SK-N-SH (cell line): ENCODE measurements around the gene MAPKAPK5. TPM values are rescaled to one million over a fixed set of nuclear protein-coding genes. Genes with fewer than 3 reads are reported as not detected.
"Not testable (repeated sequence)": the region's sequence is repeated elsewhere in the genome, so short reads cannot be mapped to it uniquely, and the experiment has no call there.

Experiments used
- CTCF ChIA-PET: fragments of 300-600, 350-600 bp; formaldehyde crosslinking; extraction: SDS; loops from one replicate; lab custom pipeline; 2021; lab: Yijun Ruan, JAX
- POLR2A ChIA-PET: fragments of 350-600 bp; sonication (Branson Sonifier 250); formaldehyde crosslinking; extraction: SDS; loops from one replicate; lab custom pipeline; 2020; ENCODE audit warnings: antibody characterized with exemption, inconsistent platforms; lab: Yijun Ruan, JAX
- DNase-seq: peaks from one replicate; pipeline ENCODE4 v3.0.0; 2012
- H2AFZ ChIP-seq: fragments of 200-600 bp; sonication (generic); 2 replicates; pipeline ENCODE4 v1.8.1; 2016; ENCODE audit warnings: antibody characterized with exemption, mild to moderate bottlenecking, low read depth
- H3F3A ChIP-seq: fragments of 200-600 bp; sonication (generic); replicated peaks from 2 replicates; pipeline ENCODE3; 2016; ENCODE audit warnings: antibody characterized with exemption, mild to moderate bottlenecking; ENCODE audit not compliant: insufficient read depth
- H3K27ac ChIP-seq, 2 experiments: fragments of 200-500 bp in 1 of 2; fragments of 200-600 bp in 1 of 2; sonication (Bioruptor generic) in 1 of 2; sonication (generic), shearing (Covaris generic) in 1 of 2; 2 replicates each; pipeline versions ENCODE4 v1.5.1 to v1.6.1; 2014 to 2016; ENCODE audit warnings: low read depth in 2 of 2, inconsistent platforms in 1 of 2, low read length in 1 of 2, mild to moderate bottlenecking in 1 of 2, mixed read lengths in 1 of 2
- H3K27me3 ChIP-seq: fragments of 200-600 bp; sonication (generic), shearing (Covaris generic); 2 replicates; pipeline ENCODE4 v1.6.1; 2016; ENCODE audit warnings: mixed run types; ENCODE audit not compliant: insufficient read depth
- H3K36me3 ChIP-seq, 2 experiments: fragments of 200-500 bp in 1 of 2; fragments of 200-600 bp in 1 of 2; sonication (Bioruptor generic) in 1 of 2; sonication (generic) in 1 of 2; replicated peaks in 1 of 2; 2 replicates each; pipeline versions ENCODE3 to v1.5.1; 2014 to 2016; ENCODE audit warnings: low read length in 1 of 2, mild to moderate bottlenecking in 1 of 2; ENCODE audit not compliant: insufficient read depth in 2 of 2, control insufficient read depth in 1 of 2
- H3K4me1 ChIP-seq, 2 experiments: fragments of 200-500 bp in 1 of 2; fragments of 200-600 bp in 1 of 2; sonication (Bioruptor generic) in 1 of 2; sonication (generic), shearing (Covaris generic) in 1 of 2; 2 replicates each; pipeline versions ENCODE4 v1.5.1 to v1.6.1; 2014 to 2016; ENCODE audit warnings: low read depth in 1 of 2, low read length in 1 of 2, mixed run types in 1 of 2; ENCODE audit not compliant: insufficient read depth in 2 of 2, control insufficient read depth in 1 of 2
- H3K4me2 ChIP-seq: fragments of 200-600 bp; sonication (generic), shearing (Covaris generic); 2 replicates; pipeline ENCODE4 v1.6.1; 2017; ENCODE audit warnings: mixed run types
- H3K4me3 ChIP-seq, 2 experiments: fragments of 200-500 bp in 1 of 2; fragments of 200-600 bp in 1 of 2; sonication (Bioruptor generic) in 1 of 2; sonication (generic), shearing (Covaris generic) in 1 of 2; 2 replicates each; pipeline versions ENCODE4 v1.5.1 to v1.8.1; 2014 to 2016; ENCODE audit warnings: low read depth in 2 of 2, inconsistent platforms in 1 of 2, low read length in 1 of 2, mild to moderate bottlenecking in 1 of 2, mixed read lengths in 1 of 2, moderate library complexity in 1 of 2
- H3K79me2 ChIP-seq: fragments of 200-600 bp; sonication (generic); 2 replicates; pipeline ENCODE4 v1.8.1; 2017; ENCODE audit warnings: mild to moderate bottlenecking; ENCODE audit not compliant: insufficient read depth
- H3K9ac ChIP-seq: fragments of 200-600 bp; sonication (generic); 2 replicates; pipeline ENCODE4 v1.6.1; 2017; ENCODE audit warnings: mixed run types
- H3K9me2 ChIP-seq: fragments of 200-600 bp; sonication (generic); 2 replicates; pipeline ENCODE4 v1.6.1; 2017; ENCODE audit warnings: mixed run types
- H3K9me3 ChIP-seq: fragments of 200-600 bp; sonication (generic); 2 replicates; pipeline ENCODE4 v1.6.1; 2017; ENCODE audit warnings: mixed run types, mild to moderate bottlenecking, moderate library complexity
- H4K20me1 ChIP-seq: fragments of 200-600 bp; sonication (generic); 2 replicates; pipeline ENCODE4 v1.6.1; 2017; ENCODE audit warnings: mild to moderate bottlenecking, mixed run types; ENCODE audit not compliant: insufficient read depth
- CHD2 ChIP-seq: fragments of 150-350 bp; IDR thresholded peaks from 2 replicates; pipeline ENCODE4 v1.6.1; 2018; ENCODE audit warnings: low read length; ENCODE audit not compliant: partially characterized antibody
- ELF1 ChIP-seq: IDR thresholded peaks from 2 replicates; pipeline ENCODE4 v1.4.0; 2012
- EZH2phosphoT487 ChIP-seq: fragments of 200-600 bp; sonication (generic); IDR thresholded peaks from 2 replicates; pipeline ENCODE4 v1.6.1; 2017; ENCODE audit warnings: low read depth, mixed run types, mild to moderate bottlenecking, antibody characterized with exemption, moderate library complexity, borderline replicate concordance
- FOSL2 ChIP-seq: IDR thresholded peaks from 2 replicates; pipeline ENCODE4 v1.4.0; 2012; ENCODE audit warnings: low read depth, mild to moderate bottlenecking, moderate library complexity, borderline replicate concordance
- FOXJ3 ChIP-seq: sonication (generic); formaldehyde crosslinking; IDR thresholded peaks from 2 replicates; pipeline ENCODE4 v1.5.1; 2020; ENCODE audit warnings: mild to moderate bottlenecking, missing genetic modification reagents
- FOXM1 ChIP-seq: IDR thresholded peaks from 2 replicates; pipeline ENCODE4 v1.4.0; 2012; ENCODE audit warnings: low read depth, mild to moderate bottlenecking
- GABPA ChIP-seq: IDR thresholded peaks from 2 replicates; pipeline ENCODE4 v1.4.0; 2012; ENCODE audit warnings: low read depth, mild to moderate bottlenecking
- GATA2 ChIP-seq: sonication (generic); formaldehyde crosslinking; IDR thresholded peaks from 2 replicates; pipeline ENCODE4 v1.5.0; 2020; ENCODE audit warnings: mild to moderate bottlenecking, missing genetic modification reagents
- JUND ChIP-seq: IDR thresholded peaks from 2 replicates; pipeline ENCODE4 v1.4.0; 2012
- MEF2A ChIP-seq: IDR thresholded peaks from 2 replicates; pipeline ENCODE4 v1.4.0; 2012; ENCODE audit warnings: low read depth, borderline replicate concordance
- NFIC ChIP-seq: IDR thresholded peaks from 2 replicates; pipeline ENCODE4 v1.4.0; 2012; ENCODE audit warnings: borderline replicate concordance
- NRF1 ChIP-seq: IDR thresholded peaks from 2 replicates; pipeline ENCODE4 v1.6.1; 2012; ENCODE audit warnings: low read depth, mild to moderate bottlenecking, low read length
- PBX3 ChIP-seq: IDR thresholded peaks from 2 replicates; pipeline ENCODE4; 2012
- SIN3A ChIP-seq: IDR thresholded peaks from 2 replicates; pipeline ENCODE4 v1.6.1; 2012; ENCODE audit warnings: low read depth, mild to moderate bottlenecking, low read length, moderate library complexity, borderline replicate concordance
- WGBS: methylation state at CpG from one replicate; pipeline ENCODE4 v1.1.6; 2017; ENCODE audit warnings: low lambda C conversion rate; 5-methylcytosine and 5-hydroxymethylcytosine counted together
- polyA plus RNA-seq, 3 experiments: library from polyadenylated mRNA; depleted of rRNA; stranded (reverse); fragments of >200 nt; gene quantifications; 2 replicates each; pipeline ENCODE4 v1.2.3, GENCODE V29; 2012
- TF ChIP-seq, protein P1 (sequence below): fragments of 200-600 bp; sonication (generic); IDR thresholded peaks from 2 replicates; pipeline ENCODE4 v1.6.1; 2017; ENCODE audit warnings: antibody characterized with exemption, mild to moderate bottlenecking, moderate library complexity
- TF ChIP-seq, protein P2 (sequence below): IDR thresholded peaks from 2 replicates; pipeline ENCODE4 v1.4.0; 2012; ENCODE audit warnings: low read depth, borderline replicate concordance
- TF ChIP-seq, protein P3 (sequence below): IDR thresholded peaks from 2 replicates; pipeline ENCODE4 v1.4.0; 2012; ENCODE audit warnings: low read depth

MAPKAPK5 gene
- polyA plus RNA-seq, 1 of the 3 experiments (the other 2 are of a cell fraction) = 38.1 TPM

DNA sequence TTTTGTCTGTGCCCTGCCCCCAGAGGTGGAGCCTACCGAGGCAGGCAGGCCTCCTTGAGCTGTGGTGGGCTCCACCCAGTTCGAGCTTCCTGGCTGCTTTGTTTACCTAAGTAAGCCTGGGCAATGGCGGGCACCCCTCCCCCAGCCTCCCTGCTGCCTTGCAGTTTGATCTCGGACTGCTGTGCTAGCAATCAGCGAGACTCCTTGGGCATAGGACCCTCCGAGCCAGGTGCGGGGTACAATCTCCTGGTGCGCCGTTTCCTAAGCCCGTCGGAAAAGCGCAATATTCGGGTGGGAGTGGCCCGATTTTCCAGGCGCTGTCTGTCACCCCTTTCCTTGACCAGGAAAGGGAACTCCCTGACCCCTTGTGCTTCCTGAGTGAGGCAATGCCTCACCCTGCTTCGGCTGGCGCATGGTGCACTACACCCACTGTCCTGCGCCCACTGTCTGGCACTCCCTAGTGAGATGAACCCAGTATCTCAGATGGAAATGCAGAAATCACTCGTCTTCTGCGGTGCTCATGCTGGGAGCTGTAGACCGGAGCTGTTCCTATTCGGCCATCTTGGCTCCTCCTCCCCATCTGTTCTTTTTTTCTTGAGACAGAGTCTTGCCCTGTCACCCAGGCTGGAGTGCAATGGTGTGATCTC, 7.2 kb upstream of the MAPKAPK5 start:
- DNase-seq, H4K20me1 ChIP-seq, H3K27me3 ChIP-seq, H3K4me1 ChIP-seq, POLR2A ChIA-PET, H3K4me2 ChIP-seq, H3K36me3 ChIP-seq, H3K79me2 ChIP-seq, H2AFZ ChIP-seq, H3K9me2 ChIP-seq, H3K9ac ChIP-seq, H3F3A ChIP-seq, H3K4me3 ChIP-seq, H3K9me3 ChIP-seq, H3K27ac ChIP-seq: not testable (repeated sequence)
- 67% methylated on average over 12 of the region's 22 CpGs for WGBS
- CTCF ChIA-PET = interaction anchor here (1.8 kb wide), 1 partner anchor 82 kb away, joined by 4 read pairs; no protein-coding TSS in a partner anchor

DNA sequence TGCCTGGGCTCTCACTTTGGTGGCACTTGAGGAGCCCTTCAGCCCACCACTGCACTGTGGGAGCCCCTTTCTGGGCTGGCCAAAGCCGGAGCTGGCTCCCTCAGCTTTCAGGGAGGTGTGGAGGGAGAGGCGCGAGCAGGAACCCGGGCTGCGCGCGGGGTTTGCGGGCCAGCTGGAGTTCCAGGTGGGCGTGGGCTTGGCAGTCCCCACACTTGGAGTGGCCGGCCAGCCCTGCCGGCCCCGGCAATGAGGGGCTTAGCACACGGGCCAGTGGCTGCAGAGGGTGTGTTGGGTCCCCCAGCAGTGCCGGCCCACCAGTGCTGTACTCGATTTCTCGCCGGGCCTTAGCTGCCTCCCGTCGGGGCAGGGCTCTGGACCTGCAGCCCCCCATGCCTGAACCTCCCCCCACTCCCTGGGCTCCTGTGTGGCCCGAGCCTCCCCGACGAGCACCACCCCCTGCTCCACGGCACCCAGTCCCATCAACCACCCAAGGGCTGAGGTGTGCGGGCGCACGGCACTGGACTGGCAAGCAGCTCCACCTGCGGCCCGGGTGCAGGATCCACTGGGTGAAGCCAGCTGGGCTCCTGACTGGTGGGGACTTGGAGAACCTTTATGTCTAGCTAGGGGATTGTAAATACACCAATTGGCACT, 6.4 kb upstream of the MAPKAPK5 start:
- DNase-seq, H3K9me3 ChIP-seq, H3K27ac ChIP-seq, H3K4me3 ChIP-seq, H3K9ac ChIP-seq, H3F3A ChIP-seq, H3K4me1 ChIP-seq, POLR2A ChIA-PET, H4K20me1 ChIP-seq, H3K4me2 ChIP-seq, H3K9me2 ChIP-seq, H3K36me3 ChIP-seq, H3K27me3 ChIP-seq, H2AFZ ChIP-seq: not testable (repeated sequence)
- H3K79me2 ChIP-seq = peaks cover 12% of the 10 kb centered on the region
- 90% methylated on average over 11 of the region's 28 CpGs for WGBS
- CTCF ChIA-PET = interaction anchor here (1.8 kb wide), 1 partner anchor 82 kb away, joined by 4 read pairs; no protein-coding TSS in a partner anchor

DNA sequence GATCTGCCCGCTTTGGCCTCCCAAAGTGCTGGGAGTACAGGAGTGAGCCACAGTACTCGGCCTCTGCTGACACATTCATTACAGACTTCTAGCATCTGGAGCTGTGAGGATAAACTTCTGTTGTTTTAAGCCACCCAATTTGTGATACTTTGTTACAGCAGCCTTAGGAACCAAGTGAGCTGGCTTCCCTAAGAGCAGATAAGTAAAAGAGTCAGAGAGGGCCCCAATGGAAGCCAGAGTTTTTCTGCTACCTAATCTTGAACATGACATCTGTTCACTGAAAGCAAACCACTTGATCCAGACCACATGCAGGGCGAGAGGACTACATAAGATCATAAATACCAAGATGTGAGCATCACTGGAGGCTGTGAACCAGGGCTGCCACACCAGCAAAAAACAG, 3.7 kb upstream of the MAPKAPK5 start:
- ChIA-PET POLR2A (interaction anchor here (0.6 kb wide), 1 partner anchor 20 kb away, joined by 4 read pairs; no protein-coding TSS in a partner anchor), CTCF (no interaction called here)
- H3K79me2 ChIP-seq = peaks cover 35% of the 10 kb centered on the region
- peaks cover 9% of the 10 kb centered on the region for H3F3A ChIP-seq
- H3K27ac ChIP-seq = no peak overlapping the region
- H3K9me3 ChIP-seq = no peaks in the 10 kb centered on the region
- WGBS = 97% methylated on average over 3 of the region's 3 CpGs
- peaks cover 4 to 7% of the 10 kb centered on the region in 2 experiments for H3K36me3 ChIP-seq
- H2AFZ ChIP-seq = no peak overlapping the region
- peaks cover 7 to 12% of the 10 kb centered on the region in 2 experiments; a peak in 2 of 4 replicates for H3K4me1 ChIP-seq
- H3K9me2 ChIP-seq = no peaks in the 10 kb centered on the region
- DNase-seq = no peak
- no peak overlapping the region for H3K9ac ChIP-seq
- H4K20me1 ChIP-seq = no peaks in the 10 kb centered on the region
- H3K4me3 ChIP-seq = no peak overlapping the region
- H3K27me3 ChIP-seq = no peaks in the 10 kb centered on the region
- no peak overlapping the region for H3K4me2 ChIP-seq
- TF ChIP-seq EZH2phosphoT487 (no peak), MEF2A (no peak), GATA2 (CRISPR knock-in tag) (no peak), NFIC (no peak), GABPA (no peak), CHD2 (no peak), NRF1 (no peak), ELF1 (no peak), FOXJ3 (CRISPR knock-in tag) (no peak), SIN3A (no peak), FOSL2 (no peak), PBX3 (no peak), FOXM1 (no peak), JUND (no peak)
- TF ChIP-seq, protein P1, sequence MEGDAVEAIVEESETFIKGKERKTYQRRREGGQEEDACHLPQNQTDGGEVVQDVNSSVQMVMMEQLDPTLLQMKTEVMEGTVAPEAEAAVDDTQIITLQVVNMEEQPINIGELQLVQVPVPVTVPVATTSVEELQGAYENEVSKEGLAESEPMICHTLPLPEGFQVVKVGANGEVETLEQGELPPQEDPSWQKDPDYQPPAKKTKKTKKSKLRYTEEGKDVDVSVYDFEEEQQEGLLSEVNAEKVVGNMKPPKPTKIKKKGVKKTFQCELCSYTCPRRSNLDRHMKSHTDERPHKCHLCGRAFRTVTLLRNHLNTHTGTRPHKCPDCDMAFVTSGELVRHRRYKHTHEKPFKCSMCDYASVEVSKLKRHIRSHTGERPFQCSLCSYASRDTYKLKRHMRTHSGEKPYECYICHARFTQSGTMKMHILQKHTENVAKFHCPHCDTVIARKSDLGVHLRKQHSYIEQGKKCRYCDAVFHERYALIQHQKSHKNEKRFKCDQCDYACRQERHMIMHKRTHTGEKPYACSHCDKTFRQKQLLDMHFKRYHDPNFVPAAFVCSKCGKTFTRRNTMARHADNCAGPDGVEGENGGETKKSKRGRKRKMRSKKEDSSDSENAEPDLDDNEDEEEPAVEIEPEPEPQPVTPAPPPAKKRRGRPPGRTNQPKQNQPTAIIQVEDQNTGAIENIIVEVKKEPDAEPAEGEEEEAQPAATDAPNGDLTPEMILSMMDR = no peak
- TF ChIP-seq, protein P2, sequence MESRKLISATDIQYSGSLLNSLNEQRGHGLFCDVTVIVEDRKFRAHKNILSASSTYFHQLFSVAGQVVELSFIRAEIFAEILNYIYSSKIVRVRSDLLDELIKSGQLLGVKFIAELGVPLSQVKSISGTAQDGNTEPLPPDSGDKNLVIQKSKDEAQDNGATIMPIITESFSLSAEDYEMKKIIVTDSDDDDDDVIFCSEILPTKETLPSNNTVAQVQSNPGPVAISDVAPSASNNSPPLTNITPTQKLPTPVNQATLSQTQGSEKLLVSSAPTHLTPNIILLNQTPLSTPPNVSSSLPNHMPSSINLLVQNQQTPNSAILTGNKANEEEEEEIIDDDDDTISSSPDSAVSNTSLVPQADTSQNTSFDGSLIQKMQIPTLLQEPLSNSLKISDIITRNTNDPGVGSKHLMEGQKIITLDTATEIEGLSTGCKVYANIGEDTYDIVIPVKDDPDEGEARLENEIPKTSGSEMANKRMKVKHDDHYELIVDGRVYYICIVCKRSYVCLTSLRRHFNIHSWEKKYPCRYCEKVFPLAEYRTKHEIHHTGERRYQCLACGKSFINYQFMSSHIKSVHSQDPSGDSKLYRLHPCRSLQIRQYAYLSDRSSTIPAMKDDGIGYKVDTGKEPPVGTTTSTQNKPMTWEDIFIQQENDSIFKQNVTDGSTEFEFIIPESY = no peak
- TF ChIP-seq, protein P3, sequence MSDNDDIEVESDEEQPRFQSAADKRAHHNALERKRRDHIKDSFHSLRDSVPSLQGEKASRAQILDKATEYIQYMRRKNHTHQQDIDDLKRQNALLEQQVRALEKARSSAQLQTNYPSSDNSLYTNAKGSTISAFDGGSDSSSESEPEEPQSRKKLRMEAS = no peak
